H7 (cell line): Measurements from ENCODE around the gene ZSWIM6. TPM values are rescaled to one million over a fixed set of nuclear protein-coding genes. Genes with fewer than 3 reads are reported as not detected.

Experiments
- DNase-seq: peaks from one replicate; pipeline ENCODE4 v3.0.0; 2012
- H3K27me3 ChIP-seq: 2 replicates; pipeline ENCODE4 v1.6.0; 2011; ENCODE audit warnings: mild to moderate bottlenecking, low read length; ENCODE audit not compliant: control insufficient read depth, insufficient read depth
- H3K36me3 ChIP-seq: replicated peaks from 2 replicates; pipeline ENCODE4 v1.5.1; 2011; ENCODE audit warnings: low read length; ENCODE audit not compliant: control insufficient read depth, insufficient read depth
- H3K4me3 ChIP-seq: 2 replicates; pipeline ENCODE4 v1.5.1; 2011; ENCODE audit warnings: low read depth, mild to moderate bottlenecking, control low read depth, low read length, moderate library complexity; ENCODE audit not compliant: insufficient read depth
- total RNA-seq: library from RNA; depleted of rRNA; stranded (reverse); fragments of >200 nt; shearing (Covaris generic); gene quantifications from 2 replicates; pipeline ENCODE4 v1.2.3, GENCODE V29; 2014

ZSWIM6 gene
- total RNA-seq, 1 experiment from 2014 or later = 9.1 TPM

- no peak for DNase-seq
- Histone ChIP-seq H3K27me3 (no peaks in the 10 kb centered on the region), H3K36me3 (no peaks in the 10 kb centered on the region), H3K4me3 (no peak overlapping the region)
These were observed 203.8 kb downstream of the ZSWIM6 start for GRCh38 chr5:61535828-61536227.

DNA sequence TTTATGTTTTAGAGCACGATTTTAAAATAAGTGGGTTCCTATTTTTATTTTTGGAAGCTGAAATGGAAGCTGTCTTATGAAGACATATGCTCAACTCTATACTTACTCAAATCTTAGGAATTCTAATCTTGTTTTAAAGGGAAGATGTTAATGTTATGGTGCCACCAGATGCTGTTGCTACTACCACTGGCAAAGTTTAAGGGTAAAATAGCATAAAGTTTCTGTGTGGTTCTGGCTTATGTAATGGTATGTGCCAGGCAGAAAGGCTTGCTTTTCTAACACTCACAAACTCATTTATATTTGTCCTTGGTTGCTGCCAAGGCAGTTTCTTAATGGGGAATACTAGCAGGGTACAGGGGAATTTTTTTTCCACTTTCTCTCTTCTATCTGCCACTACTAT, 204.9 kb downstream of the ZSWIM6 start:
- no peaks in the 10 kb centered on the region for H3K36me3 ChIP-seq
- no peak for DNase-seq

DNA sequence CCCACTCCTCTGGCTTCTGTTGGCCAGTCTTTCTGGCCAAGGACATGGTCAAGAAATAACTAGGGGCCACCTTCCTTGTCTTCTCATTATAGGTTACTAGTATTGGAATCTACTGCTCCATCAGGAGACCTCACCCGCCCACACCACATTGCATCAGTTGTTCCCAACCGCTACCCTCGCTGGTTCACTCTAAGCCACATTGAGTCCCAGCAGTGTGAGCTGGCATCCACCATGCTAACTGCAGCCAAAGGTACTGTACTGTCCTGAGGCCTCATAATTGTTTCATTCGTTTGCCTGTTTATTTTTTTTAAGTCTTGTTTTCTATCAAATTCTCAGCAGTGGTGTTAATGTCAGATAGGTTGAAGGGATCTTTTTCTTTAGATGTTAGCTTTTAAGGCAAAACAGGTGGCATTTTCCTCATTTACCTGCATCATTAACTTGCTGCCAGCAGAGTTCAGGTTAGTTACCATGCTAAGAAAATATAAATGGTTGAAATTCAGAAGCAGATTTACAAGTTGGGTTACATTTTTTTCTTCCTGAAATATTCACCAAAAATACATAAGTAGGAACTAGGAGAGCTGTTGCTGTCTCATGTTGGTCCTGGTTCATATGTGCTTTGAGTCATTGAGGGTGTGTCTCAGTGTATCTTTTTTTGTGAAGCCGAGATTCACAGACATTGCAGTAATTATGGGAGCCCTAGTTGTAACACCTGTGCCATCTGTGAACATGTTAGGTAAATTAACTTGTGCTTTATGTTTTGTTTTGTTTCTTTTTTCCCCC, 206.9 kb downstream of the ZSWIM6 start:
- no peak for DNase-seq
- peaks cover 5% of the 10 kb centered on the region for H3K36me3 ChIP-seq
- H3K4me3 ChIP-seq = no peak overlapping the region
- H3K27me3 ChIP-seq = no peaks in the 10 kb centered on the region

More for the DNA sequence above, 204.9 kb downstream of the ZSWIM6 start:
- Histone ChIP-seq H3K4me3 (no peak overlapping the region), H3K27me3 (no peaks in the 10 kb centered on the region)

- DNase-seq = no peak
- H3K36me3 ChIP-seq = no peaks in the 10 kb centered on the region
- H3K4me3 ChIP-seq = no peak overlapping the region
- no peaks in the 10 kb centered on the region for H3K27me3 ChIP-seq
These were observed 217.5 kb downstream of the ZSWIM6 start for GRCh38 chr5:61549530-61549929.

DNA sequence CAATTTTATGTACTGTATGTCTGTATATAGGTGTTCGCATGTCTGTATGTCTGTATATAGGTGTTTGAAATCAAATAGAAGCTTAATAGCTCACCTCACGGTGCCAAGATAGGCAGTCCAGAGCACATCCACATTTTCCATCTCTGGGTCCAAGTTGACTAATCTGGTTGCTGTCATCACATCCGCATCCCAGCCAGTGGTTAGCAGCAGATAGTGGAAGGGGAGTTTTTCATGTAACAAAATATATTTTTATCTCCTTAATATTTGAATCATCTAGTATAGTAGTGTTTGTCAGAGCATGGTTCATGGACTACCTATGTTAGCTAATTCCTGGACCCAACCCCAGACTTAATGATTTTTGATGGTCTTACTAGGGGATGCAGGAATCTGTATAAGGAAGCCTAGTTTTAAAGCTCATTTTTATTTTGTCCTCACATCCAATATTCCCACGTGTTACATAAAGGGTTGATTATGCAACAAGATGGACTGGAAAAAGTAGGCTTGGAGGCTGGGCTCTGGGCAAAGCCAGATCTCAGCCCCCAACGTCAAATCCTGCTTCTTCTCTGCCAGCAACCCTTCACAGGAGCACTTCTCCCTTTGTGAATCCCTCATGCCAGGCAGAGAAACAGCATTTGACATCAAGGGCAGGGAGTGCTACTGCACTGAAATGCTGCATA, 219.7 kb downstream of the ZSWIM6 start:
- Histone ChIP-seq H3K4me3 (no peak overlapping the region), H3K36me3 (no peaks in the 10 kb centered on the region), H3K27me3 (no peaks in the 10 kb centered on the region)
- DNase-seq = no peak

GRCh38 chr5:61559146-61559545, 227.1 kb downstream of the ZSWIM6 start:
- Histone ChIP-seq H3K4me3 (no peak overlapping the region), H3K27me3 (no peaks in the 10 kb centered on the region), H3K36me3 (no peaks in the 10 kb centered on the region)
- DNase-seq = no peak

DNA sequence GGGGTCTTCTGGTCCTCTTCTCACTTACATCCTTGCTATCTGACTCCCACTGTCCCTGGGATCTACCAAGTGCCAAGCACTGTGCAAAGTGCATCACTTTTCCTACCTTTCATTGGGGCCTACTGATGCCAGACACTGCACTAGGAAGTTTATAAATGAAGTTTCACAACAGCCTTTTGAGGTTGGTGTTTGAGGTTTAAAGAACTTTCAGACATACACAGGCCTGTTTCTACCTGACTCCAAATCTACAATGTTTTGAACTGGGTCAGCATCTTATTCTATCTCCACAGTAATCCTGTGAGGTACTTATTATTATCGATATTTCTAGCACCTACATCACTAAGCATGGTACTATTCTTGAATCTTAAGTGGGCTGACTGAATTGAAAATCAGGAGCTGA, 227.7 kb downstream of the ZSWIM6 start:
- Histone ChIP-seq H3K27me3 (no peaks in the 10 kb centered on the region), H3K36me3 (no peaks in the 10 kb centered on the region), H3K4me3 (no peak overlapping the region)
- no peak for DNase-seq

GRCh38 chr5:61563401-61563800, 231.3 kb downstream of the ZSWIM6 start:
- Histone ChIP-seq H3K36me3 (no peaks in the 10 kb centered on the region), H3K27me3 (no peaks in the 10 kb centered on the region), H3K4me3 (no peak overlapping the region)
- no peak for DNase-seq

- Histone ChIP-seq H3K27me3 (no peaks in the 10 kb centered on the region), H3K4me3 (no peak overlapping the region), H3K36me3 (no peaks in the 10 kb centered on the region)
- no peak for DNase-seq
These were observed 235.3 kb downstream of the ZSWIM6 start for GRCh38 chr5:61567337-61567736.

GRCh38 chr5:61569353-61569752, 237.3 kb downstream of the ZSWIM6 start:
- no peaks in the 10 kb centered on the region for H3K27me3 ChIP-seq
- DNase-seq = no peak
- H3K36me3 ChIP-seq = no peaks in the 10 kb centered on the region
- no peak overlapping the region for H3K4me3 ChIP-seq

- no peak for DNase-seq
- Histone ChIP-seq H3K4me3 (no peak overlapping the region), H3K36me3 (no peaks in the 10 kb centered on the region), H3K27me3 (no peaks in the 10 kb centered on the region)
These were observed 238.7 kb downstream of the ZSWIM6 start for GRCh38 chr5:61570767-61571166.

- Histone ChIP-seq H3K27me3 (no peaks in the 10 kb centered on the region), H3K4me3 (no peak overlapping the region), H3K36me3 (no peaks in the 10 kb centered on the region)
- no peak for DNase-seq
These were observed 240.9 kb downstream of the ZSWIM6 start for GRCh38 chr5:61572959-61573358.

- DNase-seq = no peak
- no peaks in the 10 kb centered on the region for H3K27me3 ChIP-seq
- H3K36me3 ChIP-seq = no peaks in the 10 kb centered on the region
- H3K4me3 ChIP-seq = no peak overlapping the region
These were observed 243.0 kb downstream of the ZSWIM6 start for GRCh38 chr5:61575103-61575502.

DNA sequence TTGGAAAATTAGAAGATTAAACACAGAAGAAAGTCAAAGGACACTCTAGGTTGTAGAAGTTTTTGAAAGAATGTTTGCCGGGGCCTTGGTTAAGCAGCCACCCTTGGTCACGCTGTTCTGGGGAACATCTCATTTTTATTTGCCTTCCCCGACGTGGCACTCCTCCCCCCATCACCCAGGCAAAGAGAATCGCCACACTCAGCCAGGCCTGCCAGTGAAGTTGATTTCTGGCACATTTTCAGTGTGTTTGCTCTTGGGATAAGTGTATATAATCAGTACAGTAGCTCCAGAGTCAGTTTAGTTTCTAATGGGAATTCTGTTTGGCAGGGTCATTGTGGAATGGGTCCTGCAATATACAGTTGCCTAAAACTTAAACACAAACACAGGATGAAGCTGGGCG, 243.5 kb downstream of the ZSWIM6 start:
- H3K27me3 ChIP-seq = no peaks in the 10 kb centered on the region
- H3K36me3 ChIP-seq = no peaks in the 10 kb centered on the region
- no peak overlapping the region for H3K4me3 ChIP-seq
- no peak for DNase-seq

DNA sequence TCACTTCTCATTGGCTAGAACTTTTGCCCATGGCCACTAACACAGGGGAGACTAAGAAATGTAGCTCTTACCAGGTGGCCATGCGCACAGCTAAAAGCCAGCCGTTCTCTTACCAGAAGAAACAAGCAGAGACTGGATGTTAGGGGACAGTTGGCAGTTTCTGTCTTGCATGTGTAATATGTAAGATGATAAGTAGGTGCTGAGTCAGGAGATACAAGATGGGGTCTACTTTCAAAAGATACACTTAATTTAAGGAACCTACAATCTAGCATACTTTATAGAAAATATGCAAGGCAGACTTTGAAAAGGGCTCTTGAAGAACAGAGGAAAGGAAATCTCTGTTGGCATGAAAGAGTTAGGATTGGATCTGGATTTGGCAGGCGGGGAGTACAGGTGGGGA, 244.5 kb downstream of the ZSWIM6 start:
- DNase-seq = no peak
- Histone ChIP-seq H3K36me3 (no peaks in the 10 kb centered on the region), H3K4me3 (no peak overlapping the region), H3K27me3 (no peaks in the 10 kb centered on the region)
